OCI-LY7 (cell line): ENCODE data around the gene UBE2J2. TPM values are rescaled to one million over a fixed set of nuclear protein-coding genes. Genes with fewer than 3 reads are reported as not detected.

Source experiments
- BruUV-seq: library from RNA; stranded (reverse); fragments of 400-500 nt; replicated peaks from 2 replicates; lab custom pipeline; 2021; lab: Mats Ljungman, UMichigan
- CTCF ChIA-PET: fragments of 300-600 bp; sonication (Branson Sonifier 250); formaldehyde crosslinking; loops from one replicate; lab custom pipeline; 2022; ENCODE audit warnings: antibody characterized with exemption; ENCODE audit not compliant: unreplicated experiment; lab: Charles Lee
- POLR2A ChIA-PET: fragments of 300-600 bp; sonication (Branson Sonifier 250); formaldehyde crosslinking; loops from one replicate; lab custom pipeline; 2022; ENCODE audit warnings: antibody characterized with exemption; lab: Charles Lee
- DNase-seq: peaks from one replicate; pipeline ENCODE4 v3.0.0-alpha.2; 2015; ENCODE audit warnings: low spot score
- H2AFZ ChIP-seq: fragments of 200-600 bp; sonication (generic), shearing (Covaris generic); 2 replicates; pipeline ENCODE4 v1.6.1; 2014; ENCODE audit warnings: mild to moderate bottlenecking, antibody characterized with exemption, low read length, moderate library complexity
- H3K27ac ChIP-seq: fragments of 200-600 bp; sonication (generic); 2 replicates; pipeline ENCODE4 v1.5.1; 2014; ENCODE audit warnings: mixed run types, low read depth, mild to moderate bottlenecking, moderate library complexity, low read length, inconsistent platforms; ENCODE audit not compliant: poor library complexity, severe bottlenecking
- H3K36me3 ChIP-seq: fragments of 200-600 bp; sonication (generic); 2 replicates; pipeline ENCODE4 v1.6.1; 2014; ENCODE audit warnings: mild to moderate bottlenecking, antibody characterized with exemption, low read length, moderate library complexity, mixed read lengths; ENCODE audit not compliant: insufficient read depth
- H3K4me1 ChIP-seq: fragments of 200-600 bp; sonication (generic); 2 replicates; pipeline ENCODE4 v1.5.1; 2014; ENCODE audit warnings: mild to moderate bottlenecking, low read length; ENCODE audit not compliant: insufficient read depth, poor library complexity, severe bottlenecking
- H3K4me2 ChIP-seq: fragments of 200-600 bp; sonication (generic); 2 replicates; pipeline ENCODE4 v1.6.1; 2014; ENCODE audit warnings: mild to moderate bottlenecking, low read length
- H3K4me3 ChIP-seq: fragments of 200-600 bp; sonication (generic); 2 replicates; pipeline ENCODE4 v1.5.1; 2014; ENCODE audit warnings: mild to moderate bottlenecking, low read depth, low read length; ENCODE audit not compliant: poor library complexity, severe bottlenecking
- H3K79me2 ChIP-seq: fragments of 200-600 bp; sonication (generic); 2 replicates; pipeline ENCODE4 v1.6.1; 2016; ENCODE audit warnings: low read depth, mild to moderate bottlenecking, low read length, moderate library complexity, mixed read lengths; ENCODE audit not compliant: insufficient read depth
- H3K9me2 ChIP-seq: fragments of 200-600 bp; sonication (generic); 2 replicates; pipeline ENCODE4 v1.6.1; 2016; ENCODE audit warnings: mild to moderate bottlenecking, low read length, mixed read lengths; ENCODE audit not compliant: insufficient read depth
- H3K9me3 ChIP-seq: fragments of 200-600 bp; sonication (generic); 2 replicates; pipeline ENCODE4 v1.6.1; 2014; ENCODE audit warnings: mild to moderate bottlenecking, mixed run types, low read length, mixed read lengths
- H4K20me1 ChIP-seq: fragments of 200-600 bp; sonication (generic); 2 replicates; pipeline ENCODE4 v1.6.1; 2014; ENCODE audit warnings: mild to moderate bottlenecking, antibody characterized with exemption, low read length, moderate library complexity, mixed read lengths; ENCODE audit not compliant: insufficient read depth
- CTCF ChIP-seq: fragments of 200-600 bp; sonication (generic); conservative IDR thresholded peaks from 2 replicates; pipeline ENCODE4 v1.5.1; 2014; ENCODE audit warnings: mild to moderate bottlenecking, antibody characterized with exemption, low read length, moderate library complexity, mixed read lengths
- EZH2phosphoT487 ChIP-seq: fragments of 200-600 bp; sonication (generic); IDR thresholded peaks from 2 replicates; pipeline ENCODE4 v1.6.1; 2018; ENCODE audit warnings: low read depth, borderline replicate concordance, mild to moderate bottlenecking, mixed run types, antibody characterized with exemption, low read length, moderate library complexity, mixed read lengths
- intact Hi-C: fragments of 100-400 bp; cut with micrococcal nuclease; formaldehyde crosslinking; loops from one replicate; pipeline ENCODE4 v1.10.0; 2022; ENCODE audit not compliant: unreplicated experiment
- total RNA-seq, 2 experiments: library from RNA; depleted of rRNA in 1 of 2; stranded (reverse); fragments of >200 nt in 1 of 2; shearing (Covaris generic) in 1 of 2; gene quantifications; 2 replicates each; pipeline ENCODE4 v1.2.3, GENCODE V29; 2014 to 2022

Gene UBE2J2
- total RNA-seq, 2 experiments from 2014 or later: 69.2 to 88.7 TPM

- no peak overlapping the region for H3K4me3 ChIP-seq
- POLR2A ChIA-PET: interaction anchor here (0.5 kb wide), 1 partner anchor 22 kb away, joined by 3 read pairs; no protein-coding TSS in a partner anchor
- BruUV-seq: no TSS peak
- no peaks in the 10 kb centered on the region for H3K4me1 ChIP-seq
- no peaks in the 10 kb centered on the region for H3K9me2 ChIP-seq
- H3K9me3 ChIP-seq: no peaks in the 10 kb centered on the region
- H3K79me2 ChIP-seq: no peaks in the 10 kb centered on the region
- H2AFZ ChIP-seq: no peak overlapping the region
- no peak overlapping the region for H3K4me2 ChIP-seq
- no peaks in the 10 kb centered on the region for H3K36me3 ChIP-seq
- no peak for DNase-seq
- no peak overlapping the region for H3K27ac ChIP-seq
- TF ChIP-seq CTCF: no peak
- no peak for TF ChIP-seq EZH2phosphoT487
- no peaks in the 10 kb centered on the region for H4K20me1 ChIP-seq
- CTCF ChIA-PET: no interaction called here
- intact Hi-C loops: no loop called here
Measured at GRCh38 chr1:1281533-1282321, 8.1 kb upstream of the UBE2J2 start.

- Histone ChIP-seq H2AFZ (no peak overlapping the region), H3K27ac (no peak overlapping the region), H3K4me2 (no peak overlapping the region), H3K9me2 (no peaks in the 10 kb centered on the region), H3K79me2 (no peaks in the 10 kb centered on the region), H3K4me3 (no peak overlapping the region), H3K36me3 (no peaks in the 10 kb centered on the region), H4K20me1 (no peaks in the 10 kb centered on the region), H3K4me1 (no peaks in the 10 kb centered on the region), H3K9me3 (no peaks in the 10 kb centered on the region)
- no peak for DNase-seq
- POLR2A ChIA-PET: no interaction called here
- BruUV-seq: no TSS peak
- intact Hi-C loops: no loop called here
- CTCF ChIA-PET: no interaction called here
- TF ChIP-seq EZH2phosphoT487: no peak
- no peak for TF ChIP-seq CTCF
Measured at GRCh38 chr1:1280782-1281481, 7.3 kb upstream of the UBE2J2 start.

- intact Hi-C loops: no loop called here
Measured at GRCh38 chr1:1279028-1279427, 5.4 kb upstream of the UBE2J2 start.

More at GRCh38 chr1:1279028-1279427, 5.4 kb upstream of the UBE2J2 start:
- Histone ChIP-seq H3K36me3 (no peaks in the 10 kb centered on the region), H4K20me1 (no peaks in the 10 kb centered on the region), H3K27ac (no peak overlapping the region), H3K4me1 (peaks cover 6% of the 10 kb centered on the region), H3K4me3 (no peak overlapping the region), H3K9me2 (no peaks in the 10 kb centered on the region), H3K79me2 (no peaks in the 10 kb centered on the region), H2AFZ (no peak overlapping the region), H3K4me2 (no peak overlapping the region), H3K9me3 (no peaks in the 10 kb centered on the region)
- no TSS peak for BruUV-seq
- ChIA-PET CTCF (no interaction called here), POLR2A (interaction anchor here (0.6 kb wide), 1 partner anchor 136 kb away, joined by 3 read pairs; no protein-coding TSS in a partner anchor)
- TF ChIP-seq EZH2phosphoT487 (no peak), CTCF (no peak)
- DNase-seq: no peak
